RWPE1 (cell line): ENCODE results near the gene TMEM183A.

Source experiments
- CTCF ChIA-PET: fragments of 350-600 bp; sonication (Branson Sonifier 250); formaldehyde crosslinking; extraction: SDS; loops from one replicate; lab custom pipeline; 2021; lab: Yijun Ruan, JAX
- POLR2A ChIA-PET: fragments of 400-600 bp; formaldehyde crosslinking; extraction: SDS; loops from one replicate; lab custom pipeline; 2020; ENCODE audit warnings: antibody characterized with exemption; ENCODE audit not compliant: low non-redundant PET; lab: Yijun Ruan, JAX
- DNase-seq: peaks from one replicate; pipeline ENCODE4 v3.0.0; 2012; ENCODE audit warnings: low spot score
- H3K27ac ChIP-seq: fragments of 450-650 bp; 2 replicates; pipeline ENCODE4 v1.5.1; 2017
- CTCF ChIP-seq: fragments of 450-650 bp; conservative IDR thresholded peaks from 2 replicates; pipeline ENCODE4 v1.5.1; 2017; ENCODE audit warnings: low read depth, mild to moderate bottlenecking

Gene TMEM183A

DNA sequence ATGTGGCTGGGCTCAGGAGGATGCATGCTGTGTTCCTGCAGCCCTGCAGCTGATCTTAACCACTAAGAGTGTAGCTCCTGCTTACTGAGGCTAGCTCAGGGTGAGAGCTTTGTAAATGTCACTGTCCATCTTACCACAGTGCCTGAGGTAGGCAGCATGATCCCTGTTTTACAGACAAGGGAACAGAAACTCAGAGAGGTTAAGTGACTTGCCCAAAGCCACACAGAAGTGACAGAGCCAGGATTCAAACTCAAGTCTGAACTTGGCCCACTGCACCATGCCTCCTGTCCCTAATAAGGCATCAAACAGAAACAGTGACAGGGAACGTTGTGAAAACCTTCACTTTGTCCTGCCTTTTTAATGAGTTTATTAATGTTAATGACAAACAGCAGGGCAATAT, 47.0 kb downstream of the TMEM183A start:
- CTCF ChIA-PET = interaction anchor here (0.9 to 1.4 kb wide), 4 partner anchors 12 to 213 kb away, joined by 3 to 6 read pairs (median 4); no protein-coding TSS in a partner anchor
- POLR2A ChIA-PET = no interaction called here
- no peak for TF ChIP-seq CTCF
- H3K27ac ChIP-seq = no peak overlapping the region
- no peak for DNase-seq

DNA sequence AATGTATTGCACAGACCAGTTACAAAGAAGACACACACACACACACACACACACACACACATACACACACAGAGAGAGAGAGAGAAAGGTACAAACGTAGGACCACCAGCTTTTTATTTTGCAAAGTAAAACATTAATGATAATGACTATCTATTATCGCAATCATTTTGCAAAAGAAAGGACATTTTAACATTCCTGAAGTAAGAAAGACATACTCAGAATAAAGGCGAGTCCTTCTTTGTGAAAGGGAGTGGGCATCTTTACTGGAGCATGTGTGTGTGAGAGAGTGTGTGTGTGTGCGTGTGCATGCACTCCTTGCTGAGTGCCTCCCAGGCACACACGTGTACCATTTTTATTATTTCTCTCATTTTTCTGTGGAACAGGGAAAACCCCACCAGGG, 47.5 kb downstream of the TMEM183A start:
- ChIA-PET POLR2A (no interaction called here), CTCF (interaction anchor here (0.6 to 1.5 kb wide), 6 partner anchors 12 to 214 kb away, joined by 3 to 16 read pairs (median 4); no protein-coding TSS in a partner anchor)
- no peak for DNase-seq
- H3K27ac ChIP-seq = no peak overlapping the region
- no peak for TF ChIP-seq CTCF

DNA sequence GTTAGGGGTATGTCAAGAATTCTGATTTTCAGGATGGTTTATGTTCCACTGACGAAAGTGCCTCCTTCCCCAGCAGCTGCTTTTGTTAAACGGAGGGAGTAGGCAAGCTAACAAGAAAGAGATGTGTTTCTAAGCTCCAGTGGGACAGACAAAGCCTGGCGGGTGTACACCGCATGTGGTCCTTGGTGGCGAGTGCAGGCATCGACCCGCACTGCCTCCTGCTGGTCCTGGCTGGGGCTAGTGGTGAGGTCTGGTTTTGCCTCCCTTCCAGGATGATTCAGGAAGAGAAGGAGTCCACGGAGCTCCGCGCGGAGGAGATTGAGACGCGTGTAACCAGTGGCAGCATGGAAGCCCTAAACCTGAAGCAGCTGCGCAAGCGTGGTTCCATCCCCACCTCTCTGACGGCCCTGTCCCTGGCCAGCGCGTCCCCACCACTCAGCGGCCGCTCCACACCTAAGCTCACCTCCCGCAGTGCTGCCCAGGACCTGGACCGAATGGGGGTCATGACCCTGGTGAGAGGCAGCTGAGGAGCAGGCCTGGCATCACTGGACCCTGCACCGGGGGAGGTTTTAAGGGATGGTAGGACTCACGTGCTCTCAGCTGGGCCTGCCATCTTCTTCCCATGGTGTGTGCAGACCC, 48.1 kb downstream of the TMEM183A start:
- ChIA-PET CTCF (interaction anchor here (0.5 to 1.5 kb wide), 9 partner anchors 13 to 214 kb away, joined by 3 to 16 read pairs (median 3); no protein-coding TSS in a partner anchor), POLR2A (no interaction called here)
- no peak for TF ChIP-seq CTCF
- DNase-seq = no peak
- no peak overlapping the region for H3K27ac ChIP-seq

DNA sequence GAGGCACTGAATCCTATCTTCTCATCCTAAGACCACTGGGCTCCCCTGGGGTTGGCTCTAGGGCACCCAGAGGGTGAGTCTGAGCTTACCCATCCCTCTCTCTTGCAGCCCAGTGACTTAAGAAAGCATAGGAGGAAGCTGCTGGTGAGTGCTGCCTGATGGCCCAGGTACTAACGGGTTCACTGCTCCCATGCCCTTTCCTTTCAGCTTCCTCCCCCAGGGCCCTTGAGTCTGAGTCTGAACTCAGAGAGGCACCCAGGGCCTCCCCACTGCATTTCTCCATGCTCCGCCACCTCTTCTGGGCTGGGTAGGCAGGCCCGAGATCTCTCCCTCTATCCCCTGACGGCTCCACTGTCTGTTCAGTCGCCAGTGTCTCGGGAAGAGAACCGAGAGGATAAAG, 48.8 kb downstream of the TMEM183A start:
- ChIA-PET CTCF (interaction anchor here (0.6 to 1.5 kb wide), 7 partner anchors 16 to 406 kb away, joined by 3 to 16 read pairs (median 4); no protein-coding TSS in a partner anchor), POLR2A (no interaction called here)
- no peak overlapping the region for H3K27ac ChIP-seq
- TF ChIP-seq CTCF = no peak
- DNase-seq = no peak

GRCh38 chr1:203056516-203056915, 49.3 kb downstream of the TMEM183A start:
- TF ChIP-seq CTCF = no peak
- ChIA-PET CTCF (interaction anchor here (0.6 to 2.5 kb wide), 6 partner anchors 10 to 405 kb away, joined by 3 to 8 read pairs (median 3); no protein-coding TSS in a partner anchor), POLR2A (no interaction called here)
- no peak overlapping the region for H3K27ac ChIP-seq
- no peak for DNase-seq

- ChIA-PET POLR2A (no interaction called here), CTCF (interaction anchor here (0.6 to 2.5 kb wide), 5 partner anchors 19 to 620 kb away, joined by 3 to 8 read pairs (median 3); no protein-coding TSS in a partner anchor)
- no peak for TF ChIP-seq CTCF
- DNase-seq = no peak
- no peak overlapping the region for H3K27ac ChIP-seq
These were observed 50.9 kb downstream of the TMEM183A start for GRCh38 chr1:203057911-203058675.
